ENCODE measurements around the gene CTNNA3. TPM values are rescaled to one million over a fixed set of nuclear protein-coding genes. Genes with fewer than 3 reads are reported as not detected.

Gene CTNNA3
- total RNA-seq, 1 donor, result not detected

DNA sequence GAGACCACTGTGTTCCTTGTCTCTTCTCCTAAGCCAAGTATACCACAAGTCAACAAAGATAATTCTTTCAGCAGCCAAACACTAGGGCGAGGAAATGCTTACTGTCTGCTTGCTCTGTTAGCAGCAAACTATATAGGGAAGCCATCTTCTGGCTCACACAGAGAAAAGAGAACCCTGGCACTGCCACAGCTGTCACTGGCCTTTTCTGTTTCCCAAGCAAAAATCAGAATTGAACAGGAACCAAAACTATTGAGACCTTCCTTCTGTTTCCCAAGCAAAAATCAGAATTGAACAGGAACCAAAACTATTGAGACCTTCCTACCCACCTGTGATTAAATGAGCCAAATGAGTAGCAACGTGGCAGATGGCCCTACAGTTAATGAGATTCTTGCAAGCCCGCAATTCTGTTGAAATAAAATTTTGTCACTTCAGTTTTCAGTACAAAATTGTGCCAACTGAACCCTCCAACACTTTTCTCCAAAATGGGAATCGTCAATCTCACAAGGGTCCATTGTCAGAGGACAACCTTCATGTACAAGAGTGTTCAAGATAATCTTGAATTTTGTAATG is 715.7 kb downstream of the CTNNA3 start:
- no peaks in the 10 kb centered on the region for H3K27me3 ChIP-seq (ENCODE audit: insufficient read depth, low read length)
- no peak overlapping the region for H3K4me2 ChIP-seq (ENCODE audit: insufficient read depth, low read length)
- no peak overlapping the region for H2AFZ ChIP-seq (ENCODE audit: low read length)
- no peak for TF ChIP-seq CTCF (IDR thresholded peaks at IDR 0.05; ENCODE audit: extremely low read depth, low read depth, low read length)
- H3K36me3 ChIP-seq (ENCODE audit: insufficient read depth, low read length), result no peaks in the 10 kb centered on the region
- no peaks in the 10 kb centered on the region for H3K79me2 ChIP-seq (ENCODE audit: insufficient read depth, low read length)
- H3K4me1 ChIP-seq (ENCODE audit: insufficient read depth, low read length), result no peaks in the 10 kb centered on the region
- no peaks in the 10 kb centered on the region for H4K20me1 ChIP-seq (ENCODE audit: insufficient read depth, low read length)
- no peak overlapping the region for H3K27ac ChIP-seq (ENCODE audit: low read depth, low read length)
- no peak overlapping the region for H3K4me3 ChIP-seq (ENCODE audit: insufficient read depth, low read length)
- H3K9me3 ChIP-seq (ENCODE audit: low read depth, low read length), result no peaks in the 10 kb centered on the region
- DNase-seq (ENCODE audit: insufficient read length, low spot score, missing footprints), result no peak

- H3K4me3 ChIP-seq (ENCODE audit: insufficient read depth, low read length), result no peak overlapping the region
- H4K20me1 ChIP-seq (ENCODE audit: insufficient read depth, low read length), result no peaks in the 10 kb centered on the region
- TF ChIP-seq CTCF (IDR thresholded peaks at IDR 0.05; ENCODE audit: extremely low read depth, low read depth, low read length), result no peak
- no peaks in the 10 kb centered on the region for H3K36me3 ChIP-seq (ENCODE audit: insufficient read depth, low read length)
- H3K9me3 ChIP-seq (ENCODE audit: low read depth, low read length), result no peaks in the 10 kb centered on the region
- no peak for DNase-seq (ENCODE audit: insufficient read length, low spot score, missing footprints)
- no peaks in the 10 kb centered on the region for H3K27me3 ChIP-seq (ENCODE audit: insufficient read depth, low read length)
- H2AFZ ChIP-seq (ENCODE audit: low read length), result no peak overlapping the region
- H3K4me2 ChIP-seq (ENCODE audit: insufficient read depth, low read length), result no peak overlapping the region
- no peaks in the 10 kb centered on the region for H3K4me1 ChIP-seq (ENCODE audit: insufficient read depth, low read length)
- no peak overlapping the region for H3K27ac ChIP-seq (ENCODE audit: low read depth, low read length)
- no peaks in the 10 kb centered on the region for H3K79me2 ChIP-seq (ENCODE audit: insufficient read depth, low read length)
These were observed 731.0 kb downstream of the CTNNA3 start for GRCh38 chr10:66964946-66965345.

- Histone ChIP-seq H3K4me3 (ENCODE audit: insufficient read depth, low read length) (no peak overlapping the region), H3K27ac (ENCODE audit: low read depth, low read length) (no peak overlapping the region), H3K4me2 (ENCODE audit: insufficient read depth, low read length) (no peak overlapping the region), H3K4me1 (ENCODE audit: insufficient read depth, low read length) (no peaks in the 10 kb centered on the region), H2AFZ (ENCODE audit: low read length) (no peak overlapping the region), H3K79me2 (ENCODE audit: insufficient read depth, low read length) (no peaks in the 10 kb centered on the region), H3K9me3 (ENCODE audit: low read depth, low read length) (no peaks in the 10 kb centered on the region), H3K36me3 (ENCODE audit: insufficient read depth, low read length) (no peaks in the 10 kb centered on the region), H4K20me1 (ENCODE audit: insufficient read depth, low read length) (no peaks in the 10 kb centered on the region), H3K27me3 (ENCODE audit: insufficient read depth, low read length) (no peaks in the 10 kb centered on the region)
- TF ChIP-seq CTCF (IDR thresholded peaks at IDR 0.05; ENCODE audit: extremely low read depth, low read depth, low read length), result no peak
- no peak for DNase-seq (ENCODE audit: insufficient read length, low spot score, missing footprints)
These were observed 737.5 kb downstream of the CTNNA3 start for GRCh38 chr10:66958466-66958865.

- no peak overlapping the region for H3K27ac ChIP-seq (ENCODE audit: low read depth, low read length)
- no peak for DNase-seq (ENCODE audit: insufficient read length, low spot score, missing footprints)
- no peak overlapping the region for H3K4me3 ChIP-seq (ENCODE audit: insufficient read depth, low read length)
- no peaks in the 10 kb centered on the region for H3K4me1 ChIP-seq (ENCODE audit: insufficient read depth, low read length)
- no peak overlapping the region for H2AFZ ChIP-seq (ENCODE audit: low read length)
- no peak for TF ChIP-seq CTCF (IDR thresholded peaks at IDR 0.05; ENCODE audit: extremely low read depth, low read depth, low read length)
- no peak overlapping the region for H3K4me2 ChIP-seq (ENCODE audit: insufficient read depth, low read length)
- H3K27me3 ChIP-seq (ENCODE audit: insufficient read depth, low read length), result no peaks in the 10 kb centered on the region
- no peaks in the 10 kb centered on the region for H3K79me2 ChIP-seq (ENCODE audit: insufficient read depth, low read length)
- H4K20me1 ChIP-seq (ENCODE audit: insufficient read depth, low read length), result no peaks in the 10 kb centered on the region
- no peaks in the 10 kb centered on the region for H3K9me3 ChIP-seq (ENCODE audit: low read depth, low read length)
- H3K36me3 ChIP-seq (ENCODE audit: insufficient read depth, low read length), result no peaks in the 10 kb centered on the region
These were observed 744.1 kb downstream of the CTNNA3 start for GRCh38 chr10:66951896-66952295.

All from osteoblast (primary cell).